K562 (cell line): ENCODE data around the gene HDGFL1.

Source experiments
- EZH2 ChIP-seq: IDR thresholded peaks from 2 replicates; pipeline ENCODE4 v1.6.1; 2012; ENCODE audit warnings: low read depth, mild to moderate bottlenecking, inconsistent platforms, low read length, borderline replicate concordance
- NR1H2 ChIP-seq: sonication (generic); formaldehyde crosslinking; IDR thresholded peaks from 2 replicates; pipeline ENCODE4 v1.4.0; 2020; ENCODE audit warnings: mild to moderate bottlenecking, missing genetic modification reagents
- POLR3G ChIP-seq: IDR thresholded peaks from 2 replicates; pipeline ENCODE4 v1.6.1; 2011; ENCODE audit not compliant: insufficient read length, insufficient replicate concordance; ENCODE audit errors: extremely low read depth
- ZNF124 ChIP-seq: sonication (generic); formaldehyde crosslinking; IDR thresholded peaks from 2 replicates; pipeline ENCODE4 v1.8.1; 2022; ENCODE audit warnings: missing genetic modification reagents
- ZNF143 ChIP-seq: sonication (generic); formaldehyde crosslinking; IDR thresholded peaks from 2 replicates; pipeline ENCODE4 v1.9.0; 2022; ENCODE audit warnings: mild to moderate bottlenecking, missing genetic modification reagents
- ZNF274 ChIP-seq: IDR thresholded peaks from 2 replicates; pipeline ENCODE4 v1.6.1; 2011; ENCODE audit warnings: low read depth, mild to moderate bottlenecking, low read length, moderate library complexity, borderline replicate concordance
- TF ChIP-seq, protein P1 (sequence below): sonication (generic); formaldehyde crosslinking; IDR thresholded peaks from 2 replicates; pipeline ENCODE4 v1.9.0; 2022; ENCODE audit warnings: mild to moderate bottlenecking, missing genetic modification reagents
- TF ChIP-seq, protein P2 (sequence below): fragments of 450-650 bp; IDR thresholded peaks from 2 replicates; pipeline ENCODE4 v1.6.1; 2016; ENCODE audit warnings: antibody characterized with exemption
- TF ChIP-seq, protein P3 (sequence below), 3 experiments: IDR thresholded peaks in 2 of 3; conservative IDR thresholded peaks in 1 of 3; 2 replicates each; pipeline ENCODE4 v1.5.1; 2011 to 2012; ENCODE audit warnings: low read length in 3 of 3, mild to moderate bottlenecking in 3 of 3, control low read depth in 2 of 3, improper control_type of control experiment in 1 of 3, inconsistent platforms in 1 of 3, low read depth in 1 of 3, mixed read lengths in 1 of 3, moderate library complexity in 1 of 3; ENCODE audit not compliant: insufficient read depth in 2 of 3

DNA sequence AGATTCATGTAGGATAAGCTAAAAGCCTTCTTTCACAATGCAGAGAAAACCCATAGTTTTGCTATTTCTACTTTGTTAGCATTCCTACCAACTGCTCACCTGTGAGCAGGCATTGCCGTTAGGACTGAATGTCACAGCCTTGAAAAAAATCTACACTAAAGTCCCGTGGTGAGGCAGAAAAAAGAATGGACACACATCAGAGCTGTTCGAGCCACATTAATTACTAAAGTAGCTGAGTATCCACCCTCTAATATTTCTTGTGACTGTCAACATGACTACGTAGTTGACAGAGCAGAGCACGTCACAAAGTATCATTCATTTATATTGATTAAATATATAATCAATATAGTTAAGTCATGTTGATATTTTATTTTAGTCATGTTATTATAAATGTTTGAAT is 10.1 kb downstream of the HDGFL1 start:
- TF ChIP-seq ZNF143 (CRISPR knock-in tag) (no peak), POLR3G (no peak), EZH2 (no peak), ZNF124 (no peak), NR1H2 (no peak), ZNF274 (no peak)
- TF ChIP-seq, protein P1, sequence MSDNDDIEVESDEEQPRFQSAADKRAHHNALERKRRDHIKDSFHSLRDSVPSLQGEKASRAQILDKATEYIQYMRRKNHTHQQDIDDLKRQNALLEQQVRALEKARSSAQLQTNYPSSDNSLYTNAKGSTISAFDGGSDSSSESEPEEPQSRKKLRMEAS (CRISPR knock-in tag): no peak
- TF ChIP-seq, protein P2, sequence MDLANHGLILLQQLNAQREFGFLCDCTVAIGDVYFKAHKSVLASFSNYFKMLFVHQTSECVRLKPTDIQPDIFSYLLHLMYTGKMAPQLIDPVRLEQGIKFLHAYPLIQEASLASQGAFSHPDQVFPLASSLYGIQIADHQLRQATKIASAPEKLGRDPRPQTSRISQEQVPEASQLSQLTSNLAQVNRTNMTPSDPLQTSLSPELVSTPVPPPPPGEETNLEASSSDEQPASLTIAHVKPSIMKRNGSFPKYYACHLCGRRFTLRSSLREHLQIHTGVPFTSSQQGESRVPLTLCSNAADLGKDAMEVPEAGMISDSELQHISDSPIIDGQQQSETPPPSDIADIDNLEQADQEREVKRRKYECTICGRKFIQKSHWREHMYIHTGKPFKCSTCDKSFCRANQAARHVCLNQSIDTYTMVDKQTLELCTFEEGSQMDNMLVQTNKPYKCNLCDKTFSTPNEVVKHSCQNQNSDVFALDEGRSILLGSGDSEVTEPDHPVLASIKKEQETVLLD: no peak
- TF ChIP-seq, protein P3, sequence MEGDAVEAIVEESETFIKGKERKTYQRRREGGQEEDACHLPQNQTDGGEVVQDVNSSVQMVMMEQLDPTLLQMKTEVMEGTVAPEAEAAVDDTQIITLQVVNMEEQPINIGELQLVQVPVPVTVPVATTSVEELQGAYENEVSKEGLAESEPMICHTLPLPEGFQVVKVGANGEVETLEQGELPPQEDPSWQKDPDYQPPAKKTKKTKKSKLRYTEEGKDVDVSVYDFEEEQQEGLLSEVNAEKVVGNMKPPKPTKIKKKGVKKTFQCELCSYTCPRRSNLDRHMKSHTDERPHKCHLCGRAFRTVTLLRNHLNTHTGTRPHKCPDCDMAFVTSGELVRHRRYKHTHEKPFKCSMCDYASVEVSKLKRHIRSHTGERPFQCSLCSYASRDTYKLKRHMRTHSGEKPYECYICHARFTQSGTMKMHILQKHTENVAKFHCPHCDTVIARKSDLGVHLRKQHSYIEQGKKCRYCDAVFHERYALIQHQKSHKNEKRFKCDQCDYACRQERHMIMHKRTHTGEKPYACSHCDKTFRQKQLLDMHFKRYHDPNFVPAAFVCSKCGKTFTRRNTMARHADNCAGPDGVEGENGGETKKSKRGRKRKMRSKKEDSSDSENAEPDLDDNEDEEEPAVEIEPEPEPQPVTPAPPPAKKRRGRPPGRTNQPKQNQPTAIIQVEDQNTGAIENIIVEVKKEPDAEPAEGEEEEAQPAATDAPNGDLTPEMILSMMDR (IDR thresholded peaks at IDR 0.05 in 2 of 3, conservative IDR thresholded peaks at IDR 0.05 in 1 of 3; ENCODE audit: insufficient read depth in 2 of 3, low read depth in 1 of 3, low read length in 3 of 3): no peak
